ENCODE data around the gene WDFY1. TPM values are rescaled to one million over a fixed set of nuclear protein-coding genes. Genes with fewer than 3 reads are reported as not detected.

WDFY1 gene
- total RNA-seq, 1 donor from 2014 or later = 61.9 TPM

- Mint-ChIP-seq H3K27me3 (ENCODE audit: unreplicated experiment) (no peaks in the 10 kb centered on the region), H3K4me3 (ENCODE audit: unreplicated experiment) (no peak overlapping the region), H3K4me1 (ENCODE audit: unreplicated experiment) (peaks cover 10% of the 10 kb centered on the region), H3K9me3 (ENCODE audit: unreplicated experiment) (no peaks in the 10 kb centered on the region), H3K27ac (ENCODE audit: unreplicated experiment) (no peak overlapping the region), H3K36me3 (ENCODE audit: unreplicated experiment) (no peaks in the 10 kb centered on the region)
- no peak for DNase-seq (ENCODE audit: extremely low spot score, unreplicated experiment)
- no peak for TF ChIP-seq CTCF (IDR thresholded peaks at IDR 0.05)
Observed at GRCh38 chr2:223832241-223832903, 112.8 kb downstream of the WDFY1 start.

GRCh38 chr2:223829128-223829527, 116.0 kb downstream of the WDFY1 start:
- Mint-ChIP-seq H3K4me1 (ENCODE audit: unreplicated experiment) (peaks cover 6% of the 10 kb centered on the region), H3K27me3 (ENCODE audit: unreplicated experiment) (no peaks in the 10 kb centered on the region), H3K9me3 (ENCODE audit: unreplicated experiment) (no peaks in the 10 kb centered on the region), H3K4me3 (ENCODE audit: unreplicated experiment) (no peak overlapping the region), H3K36me3 (ENCODE audit: unreplicated experiment) (no peaks in the 10 kb centered on the region), H3K27ac (ENCODE audit: unreplicated experiment) (no peak overlapping the region)
- no peak for TF ChIP-seq CTCF (IDR thresholded peaks at IDR 0.05)
- DNase-seq (ENCODE audit: extremely low spot score, unreplicated experiment) = no peak

- Mint-ChIP-seq H3K4me3 (ENCODE audit: unreplicated experiment) (no peak overlapping the region), H3K9me3 (ENCODE audit: unreplicated experiment) (no peaks in the 10 kb centered on the region), H3K27me3 (ENCODE audit: unreplicated experiment) (no peaks in the 10 kb centered on the region), H3K36me3 (ENCODE audit: unreplicated experiment) (no peaks in the 10 kb centered on the region), H3K4me1 (ENCODE audit: unreplicated experiment) (peaks cover 6% of the 10 kb centered on the region), H3K27ac (ENCODE audit: unreplicated experiment) (no peak overlapping the region)
- TF ChIP-seq CTCF (IDR thresholded peaks at IDR 0.05) = no peak
- no peak for DNase-seq (ENCODE audit: extremely low spot score, unreplicated experiment)
Observed at GRCh38 chr2:223828314-223828713, 116.8 kb downstream of the WDFY1 start.

- Mint-ChIP-seq H3K4me3 (ENCODE audit: unreplicated experiment) (no peak overlapping the region), H3K4me1 (ENCODE audit: unreplicated experiment) (peaks cover 6% of the 10 kb centered on the region), H3K27ac (ENCODE audit: unreplicated experiment) (no peak overlapping the region), H3K27me3 (ENCODE audit: unreplicated experiment) (no peaks in the 10 kb centered on the region), H3K36me3 (ENCODE audit: unreplicated experiment) (no peaks in the 10 kb centered on the region), H3K9me3 (ENCODE audit: unreplicated experiment) (no peaks in the 10 kb centered on the region)
- TF ChIP-seq CTCF (IDR thresholded peaks at IDR 0.05) = no peak
- no peak for DNase-seq (ENCODE audit: extremely low spot score, unreplicated experiment)
Observed at GRCh38 chr2:223826995-223827394, 118.1 kb downstream of the WDFY1 start.

Other genes with a start within 250 kb of the WDFY1 start
- gene AP1S3, start 107.8 kb downstream of the WDFY1 start, total RNA-seq = 3.1 and 3.5 TPM in 2 replicates
- 22.7 and 24.8 TPM in 2 replicates for gene MRPL44, start 12.1 kb upstream of the WDFY1 start, total RNA-seq
- gene SERPINE2, start 94.0 kb upstream of the WDFY1 start, total RNA-seq = 68.3 and 69.1 TPM in 2 replicates

Data from osteocyte (in vitro differentiated cells).